Umbilical cord (tissue), 2 donors: ENCODE data around the gene PLEKHG1. TPM values are rescaled to one million over a fixed set of nuclear protein-coding genes. Genes with fewer than 3 reads are reported as not detected.

Experiments
- DNase-seq: peaks from one replicate; pipeline ENCODE4 v3.0.0-alpha.2; 2015; ENCODE audit warnings: low spot score
- total RNA-seq: library from RNA; depleted of rRNA; stranded (reverse); fragments of >200 nt; gene quantifications from one replicate; pipeline ENCODE4 v1.2.3, GENCODE V29; 2014; ENCODE audit warnings: low replicate concordance; ENCODE audit not compliant: insufficient read depth

PLEKHG1 gene
- 11.6 TPM for total RNA-seq

- DNase-seq = peak; percentile 83
Measured at GRCh38 chr6:150599199-150600009, at the start of gene PLEKHG1. Gene PLEKHG1 (plus strand): TSS chr6:150599885. CDS start chr6:150733682, 133,797 bp downstream.

- DNase-seq = no peak
Measured at GRCh38 chr6:150550244-150550643, 49.4 kb upstream of the PLEKHG1 start.

GRCh38 chr6:150557043-150557599, 42.6 kb upstream of the PLEKHG1 start:
- DNase-seq = no peak

- DNase-seq = no peak
Measured at GRCh38 chr6:150560004-150560883, 39.4 kb upstream of the PLEKHG1 start.

- DNase-seq = no peak
Measured at GRCh38 chr6:150560884-150561219, 38.8 kb upstream of the PLEKHG1 start.

GRCh38 chr6:150565945-150566344, 33.7 kb upstream of the PLEKHG1 start:
- DNase-seq = no peak

- DNase-seq = no peak
Measured at GRCh38 chr6:150566486-150566885, 33.2 kb upstream of the PLEKHG1 start.

GRCh38 chr6:150567380-150567779, 32.3 kb upstream of the PLEKHG1 start:
- DNase-seq = peak; percentile 73

- peak; percentile 38 for DNase-seq
Measured at GRCh38 chr6:150567823-150568383, 31.8 kb upstream of the PLEKHG1 start.

GRCh38 chr6:150568560-150568959, 31.1 kb upstream of the PLEKHG1 start:
- DNase-seq = no peak

- no peak for DNase-seq
Measured at GRCh38 chr6:150569161-150569560, 30.5 kb upstream of the PLEKHG1 start.

- DNase-seq = no peak
Measured at GRCh38 chr6:150573041-150573681, 26.5 kb upstream of the PLEKHG1 start.

- no peak for DNase-seq
Measured at GRCh38 chr6:150575836-150576235, 23.8 kb upstream of the PLEKHG1 start.

- DNase-seq = no peak
Measured at GRCh38 chr6:150576651-150577226, 22.9 kb upstream of the PLEKHG1 start.

GRCh38 chr6:150579611-150580010, 20.1 kb upstream of the PLEKHG1 start:
- no peak for DNase-seq

- DNase-seq = no peak
Measured at GRCh38 chr6:150580489-150580888, 19.2 kb upstream of the PLEKHG1 start.

GRCh38 chr6:150584065-150584464, 15.6 kb upstream of the PLEKHG1 start:
- DNase-seq = no peak

- DNase-seq = no peak
Measured at GRCh38 chr6:150584596-150584995, 15.1 kb upstream of the PLEKHG1 start.

- no peak for DNase-seq
Measured at GRCh38 chr6:150586850-150587359, 12.8 kb upstream of the PLEKHG1 start.

GRCh38 chr6:150587637-150588036, 12.0 kb upstream of the PLEKHG1 start:
- no peak for DNase-seq
